ENCODE data around the gene LRP1-AS.

GRCh38 chr12:57131896-57132744 lies 15.3 kb downstream of the LRP1-AS start:
- TF ChIP-seq CTCF (IDR thresholded peaks at IDR 0.05) (no peak), POLR2A (IDR thresholded peaks at IDR 0.05) (no peak), EP300 (IDR thresholded peaks at IDR 0.05) (no peak)

Data from tibial nerve (tissue), 4 donors.